Testis (tissue), 2 donors: Measurements from ENCODE around the gene DNAJA4.

Source experiments
- CTCF ChIP-seq, 3 experiments: fragments of 450-650 bp in 2 of 3; fragments of 200-600 bp in 1 of 3; sonication (generic) in 1 of 3; IDR thresholded peaks; one replicate each; pipeline ENCODE4 v1.5.1; 2016 to 2019; ENCODE audit warnings: antibody characterized with exemption in 3 of 3, mild to moderate bottlenecking in 2 of 3, moderate library complexity in 1 of 3
- POLR2A ChIP-seq: fragments of 450-650 bp; IDR thresholded peaks from one replicate; pipeline ENCODE4 v1.6.1; 2017; ENCODE audit warnings: antibody characterized with exemption, mild to moderate bottlenecking, moderate library complexity

DNA sequence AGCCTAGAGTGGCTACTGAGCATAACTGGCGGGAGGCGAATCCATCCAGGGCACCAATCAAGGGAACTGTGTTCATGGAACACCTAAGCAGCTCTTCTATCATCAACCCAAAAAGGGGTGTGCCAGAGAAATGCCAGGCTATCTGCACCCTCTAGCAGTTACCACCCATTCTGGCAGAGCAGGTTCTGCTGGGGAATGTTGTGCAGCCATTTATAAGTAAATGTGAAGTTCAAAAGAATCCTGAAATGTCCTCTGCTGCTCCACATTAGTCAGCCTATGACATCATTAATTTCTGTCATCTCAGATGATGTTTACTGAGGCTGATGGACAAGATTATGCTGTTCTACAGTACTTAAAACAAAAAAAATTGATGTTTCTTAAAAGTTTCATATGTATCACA is 27.3 kb downstream of the DNAJA4 start:
- TF ChIP-seq CTCF (IDR thresholded peaks at IDR 0.05) = no peak
- no peak for TF ChIP-seq POLR2A
